SK-N-SH treated with all-trans-retinoic acid at 6 μM for 48 hours (cell line): ENCODE data around the gene GLRA1.
"Not testable (repeated sequence)": the region's sequence is repeated elsewhere in the genome, so short reads cannot be mapped to it uniquely, and the experiment has no call there.

Experiments
- ATAC-seq: fragments of 200-7000 bp; cut with Tn5 transposase; 3 replicates; pipeline ENCODE4 v1.9.1; 2020; ENCODE audit warnings: mild to moderate bottlenecking, moderate library complexity
- ARNTL ChIP-seq: fragments of 450-650 bp; formaldehyde crosslinking; IDR thresholded peaks from 2 replicates; pipeline ENCODE4 v1.5.0; 2020; ENCODE audit warnings: low read depth, mild to moderate bottlenecking, moderate library complexity, borderline replicate concordance
- BACH2 ChIP-seq: fragments of 250-450 bp; sonication (Bioruptor Pico); IDR thresholded peaks from 2 replicates; pipeline ENCODE4 v1.9.0; 2021; ENCODE audit warnings: mild to moderate bottlenecking, borderline replicate concordance
- CREB5 ChIP-seq: fragments of 250-450 bp; sonication (Bioruptor Pico); IDR thresholded peaks from 2 replicates; pipeline ENCODE4 v1.5.1; 2020; ENCODE audit warnings: low read depth, mild to moderate bottlenecking, moderate library complexity
- CSDC2 ChIP-seq: fragments of 250-450 bp; sonication (Bioruptor Pico); IDR thresholded peaks from 2 replicates; pipeline ENCODE4 v1.5.0; 2020; ENCODE audit warnings: mild to moderate bottlenecking, moderate library complexity
- CSRNP3 ChIP-seq: fragments of 250-450 bp; sonication (Bioruptor Pico); IDR thresholded peaks from 2 replicates; pipeline ENCODE4 v1.5.1; 2021; ENCODE audit warnings: mild to moderate bottlenecking, moderate library complexity
- ESRRG ChIP-seq: fragments of 250-450 bp; sonication (Bioruptor Pico); IDR thresholded peaks from 2 replicates; pipeline ENCODE4 v1.6.1; 2021; ENCODE audit warnings: mild to moderate bottlenecking
- GLIS3 ChIP-seq: fragments of 250-450 bp; sonication (Bioruptor Pico); IDR thresholded peaks from 2 replicates; pipeline ENCODE4 v1.5.0; 2020; ENCODE audit warnings: mild to moderate bottlenecking, moderate library complexity
- ISL1 ChIP-seq: fragments of 250-450 bp; sonication (Bioruptor Pico); IDR thresholded peaks from 2 replicates; pipeline ENCODE4 v2.1.2; 2022; ENCODE audit warnings: mild to moderate bottlenecking, moderate library complexity
- PATZ1 ChIP-seq: fragments of 250-450 bp; sonication (Bioruptor Pico); IDR thresholded peaks from 2 replicates; pipeline ENCODE4 v1.8.0; 2020; ENCODE audit warnings: mild to moderate bottlenecking, moderate library complexity, borderline replicate concordance
- POU6F1 ChIP-seq: fragments of 250-450 bp; sonication (Bioruptor Pico); IDR thresholded peaks from 2 replicates; pipeline ENCODE4 v1.8.0; 2021; ENCODE audit warnings: low read depth, mild to moderate bottlenecking, moderate library complexity, borderline replicate concordance
- PPARA ChIP-seq: fragments of 250-450 bp; sonication (Bioruptor Pico); IDR thresholded peaks from 2 replicates; pipeline ENCODE4 v1.5.0; 2020; ENCODE audit warnings: mild to moderate bottlenecking, borderline replicate concordance
- RARB ChIP-seq: fragments of 250-450 bp; sonication (Bioruptor Pico); IDR thresholded peaks from 2 replicates; pipeline ENCODE4 v1.8.0; 2021; ENCODE audit warnings: mild to moderate bottlenecking, moderate library complexity
- SNAI2 ChIP-seq: fragments of 250-450 bp; sonication (Bioruptor Pico); IDR thresholded peaks from 2 replicates; pipeline ENCODE4 v1.5.0; 2020; ENCODE audit warnings: mild to moderate bottlenecking, moderate library complexity
- TCF4 ChIP-seq: fragments of 250-450 bp; sonication (Bioruptor Pico); IDR thresholded peaks from 2 replicates; pipeline ENCODE4 v1.8.0; 2021; ENCODE audit warnings: mild to moderate bottlenecking, moderate library complexity, borderline replicate concordance
- TOX ChIP-seq: fragments of 250-450 bp; sonication (Bioruptor Pico); IDR thresholded peaks from 2 replicates; pipeline ENCODE4 v1.8.0; 2021; ENCODE audit warnings: mild to moderate bottlenecking, moderate library complexity, borderline replicate concordance
- TSHZ2 ChIP-seq: fragments of 250-450 bp; sonication (Bioruptor Pico); IDR thresholded peaks from 2 replicates; pipeline ENCODE4 v1.5.0; 2020; ENCODE audit warnings: mild to moderate bottlenecking, moderate library complexity
- ZC3H10 ChIP-seq: fragments of 250-450 bp; sonication (Bioruptor Pico); IDR thresholded peaks from 2 replicates; pipeline ENCODE4 v1.5.1; 2021; ENCODE audit warnings: mild to moderate bottlenecking, moderate library complexity
- ZFP30 ChIP-seq: fragments of 450-650 bp; formaldehyde crosslinking; IDR thresholded peaks from 2 replicates; pipeline ENCODE4 v1.5.0; 2022; ENCODE audit warnings: mild to moderate bottlenecking, moderate library complexity
- ZNF565 ChIP-seq: fragments of 450-650 bp; formaldehyde crosslinking; conservative IDR thresholded peaks from 2 replicates; pipeline ENCODE4 v1.5.0; 2020; ENCODE audit warnings: low read depth, mild to moderate bottlenecking, moderate library complexity
- ZNF70 ChIP-seq: fragments of 450-650 bp; formaldehyde crosslinking; IDR thresholded peaks from 2 replicates; pipeline ENCODE4 v1.5.0; 2020; ENCODE audit warnings: mild to moderate bottlenecking, moderate library complexity
- ZNF8 ChIP-seq: fragments of 450-650 bp; formaldehyde crosslinking; IDR thresholded peaks from 2 replicates; pipeline ENCODE4 v1.5.0; 2020; ENCODE audit warnings: mild to moderate bottlenecking, moderate library complexity

The GLRA1 gene

GRCh38 chr5:151784141-151784540 lies 140.5 kb downstream of the GLRA1 start:
- no peak for TF ChIP-seq POU6F1
- TF ChIP-seq ESRRG (CRISPR knock-in tag), result no peak
- no peak for TF ChIP-seq ZFP30 (CRISPR knock-in tag)
- no peak for TF ChIP-seq BACH2 (CRISPR knock-in tag)
- no peak for TF ChIP-seq CSRNP3 (CRISPR knock-in tag)
- TF ChIP-seq ZNF8 (CRISPR knock-in tag), result no peak
- no peak for TF ChIP-seq TOX (CRISPR knock-in tag)
- no peak for TF ChIP-seq CREB5 (CRISPR knock-in tag)
- TF ChIP-seq ARNTL (CRISPR knock-in tag), result no peak
- no peak for TF ChIP-seq ZC3H10 (CRISPR knock-in tag)
- TF ChIP-seq RARB, result no peak
- ATAC-seq, result no peak

GRCh38 chr5:151783664-151784063 lies 141.0 kb downstream of the GLRA1 start:
- ATAC-seq, result not testable (repeated sequence)

- no peak for ATAC-seq
- TF ChIP-seq POU6F1 (no peak), ZNF70 (no peak), ISL1 (CRISPR knock-in tag) (no peak), ARNTL (CRISPR knock-in tag) (no peak), CSDC2 (CRISPR knock-in tag) (no peak), ZNF8 (CRISPR knock-in tag) (no peak), ZNF565 (CRISPR knock-in tag) (no peak), GLIS3 (CRISPR knock-in tag) (no peak), TSHZ2 (no peak), SNAI2 (CRISPR knock-in tag) (no peak), PATZ1 (CRISPR knock-in tag) (no peak)
Measured at GRCh38 chr5:151781201-151781600, 143.4 kb downstream of the GLRA1 start.

- TF ChIP-seq ZNF565 (CRISPR knock-in tag), result no peak
- TF ChIP-seq ISL1 (CRISPR knock-in tag), result no peak
- TF ChIP-seq PPARA, result no peak
- TF ChIP-seq TCF4 (CRISPR knock-in tag), result no peak
- TF ChIP-seq PATZ1 (CRISPR knock-in tag), result no peak
- TF ChIP-seq ZC3H10 (CRISPR knock-in tag), result no peak
- no peak for TF ChIP-seq BACH2 (CRISPR knock-in tag)
- TF ChIP-seq GLIS3 (CRISPR knock-in tag), result no peak
- TF ChIP-seq TSHZ2, result no peak
- TF ChIP-seq RARB, result no peak
- no peak for ATAC-seq
Measured at GRCh38 chr5:151780348-151780747, 144.3 kb downstream of the GLRA1 start.
